ENCODE results near the gene PCP2. TPM values are rescaled to one million over a fixed set of nuclear protein-coding genes. Genes with fewer than 3 reads are reported as not detected.

PCP2 gene
- total RNA-seq, 1 experiment from 2014 or later, result not detected

DNA sequence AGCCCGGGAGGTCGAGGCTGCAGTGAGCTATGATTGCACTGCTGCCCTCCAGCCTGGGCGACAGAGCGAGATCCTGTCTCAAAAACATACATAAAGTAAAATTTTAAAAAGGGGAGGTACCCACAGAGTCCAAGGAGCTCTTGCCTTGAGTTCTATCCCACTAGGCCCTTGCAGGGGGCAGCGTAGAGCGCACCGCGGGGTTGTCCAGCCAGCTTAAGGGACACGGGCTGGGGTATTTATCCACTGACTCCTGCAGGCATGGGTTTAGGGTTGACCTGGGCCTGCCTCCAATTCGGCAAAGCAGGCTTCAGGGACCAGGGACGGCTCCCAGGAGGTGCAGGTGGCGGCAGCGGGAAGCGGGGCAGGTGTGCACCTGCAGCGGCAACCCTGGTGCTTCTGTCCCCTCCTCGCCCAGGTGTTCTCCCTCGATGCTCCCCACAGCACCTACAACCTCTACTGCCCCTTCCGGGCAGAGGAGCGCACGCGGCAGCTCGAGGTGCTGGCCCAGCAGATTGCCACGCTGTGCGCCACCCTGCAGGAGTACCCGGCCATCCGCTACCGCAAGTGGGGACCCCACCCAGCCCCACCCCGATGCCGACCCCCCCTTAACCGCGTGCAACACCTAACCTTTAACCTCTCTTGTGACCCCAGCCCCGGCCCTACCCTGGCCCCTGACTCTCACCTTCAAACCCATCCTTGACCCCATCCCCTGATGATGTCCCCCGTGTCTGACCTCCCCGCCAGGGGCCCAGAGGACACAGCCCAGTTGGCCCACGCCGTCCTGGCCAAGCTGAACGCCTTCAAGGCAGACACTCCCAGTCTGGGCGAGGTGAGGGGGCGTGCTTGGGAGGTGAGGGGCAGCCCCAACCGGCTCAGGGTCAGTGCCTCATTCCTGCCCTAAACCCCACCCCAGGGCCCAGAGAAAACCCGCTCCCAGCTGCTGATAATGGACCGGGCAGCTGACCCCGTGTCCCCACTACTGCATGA is 8.1 kb upstream of the PCP2 start:
- in situ Hi-C loops (cut with HindIII; ENCODE audit: low sequenced_read_pairs), result no loop called here
- DNase-seq (ENCODE audit: low spot score), result no peak

DNA sequence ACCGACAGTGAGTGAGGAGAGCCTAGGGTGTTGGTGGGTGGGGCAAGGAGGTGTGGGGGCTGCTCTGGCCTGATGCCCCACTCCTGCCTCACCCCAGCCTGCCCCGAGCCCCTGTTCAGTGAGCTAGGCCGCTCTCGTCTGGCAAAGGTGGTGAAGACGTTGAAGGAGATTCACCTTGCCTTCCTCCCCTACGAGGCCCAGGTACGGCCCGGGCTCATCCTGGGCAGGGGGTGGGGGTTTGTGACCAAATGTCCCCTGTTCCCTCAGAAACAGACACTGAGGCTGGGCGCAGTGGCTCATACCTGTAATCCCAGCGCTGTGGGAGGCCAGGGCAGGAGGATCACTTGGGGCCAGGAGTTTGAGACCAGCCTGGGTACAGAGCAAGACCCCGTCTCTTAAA is 7.3 kb upstream of the PCP2 start:
- in situ Hi-C loops (cut with HindIII; ENCODE audit: low sequenced_read_pairs), result no loop called here

GRCh38 chr19:7639863-7640348 is 6.4 kb upstream of the PCP2 start:
- DNase-seq (ENCODE audit: low spot score), result no peak
- in situ Hi-C loops (cut with HindIII; ENCODE audit: low sequenced_read_pairs), result no loop called here

More for the DNA sequence above, 7.3 kb upstream of the PCP2 start:
- no peak for DNase-seq (ENCODE audit: low spot score)

- no peak for DNase-seq (ENCODE audit: low spot score)
- in situ Hi-C loops (cut with HindIII; ENCODE audit: low sequenced_read_pairs), result no loop called here
These were observed 5.4 kb upstream of the PCP2 start for GRCh38 chr19:7638802-7639465.

GRCh38 chr19:7637374-7638256 is 4.1 kb upstream of the PCP2 start:
- DNase-seq (ENCODE audit: low spot score), result no peak
- in situ Hi-C loops (cut with HindIII; ENCODE audit: low sequenced_read_pairs), result no loop called here

DNA sequence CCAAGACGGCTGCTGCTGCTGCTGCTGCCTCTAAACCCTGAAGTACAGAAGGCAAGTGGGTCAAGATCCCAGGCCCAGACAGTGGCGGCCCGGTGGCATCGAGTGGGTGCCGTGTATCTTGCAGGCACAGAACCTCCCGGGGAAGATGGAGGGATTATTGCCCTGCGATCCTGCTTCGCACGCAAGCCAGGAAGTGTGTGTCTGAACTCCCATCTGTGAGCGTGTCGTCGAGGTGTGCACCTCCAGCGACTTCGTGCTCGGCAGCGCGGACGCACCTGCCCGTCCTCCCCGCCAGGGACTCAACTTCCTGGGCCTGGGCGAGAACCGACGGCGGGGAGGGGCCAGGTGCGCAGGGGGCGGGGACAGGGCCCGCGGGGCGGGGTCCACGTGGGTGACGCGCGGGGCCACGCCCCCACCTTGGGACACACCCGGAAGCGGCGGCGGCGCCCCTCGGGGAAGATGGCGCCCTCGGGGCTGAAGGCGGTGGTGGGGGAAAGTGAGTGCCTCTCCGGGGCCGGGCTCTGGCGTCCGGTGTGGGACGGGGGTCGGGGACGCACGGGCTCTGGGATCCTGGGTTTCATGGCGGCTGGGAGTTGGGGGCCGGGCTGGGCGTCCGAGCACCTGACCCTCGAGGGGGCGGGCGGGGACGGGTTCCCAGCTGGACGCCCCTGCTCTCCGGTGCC is 3.3 kb upstream of the PCP2 start, which contains the start of gene STXBP2:
STXBP2 (plus strand) TSS at position 420 of the 683 bp plus-strand sequence; CDS start at position 460, 40 bp downstream.
- no peak for DNase-seq (ENCODE audit: low spot score)
- in situ Hi-C loops (cut with HindIII; ENCODE audit: low sequenced_read_pairs), result no loop called here

DNA sequence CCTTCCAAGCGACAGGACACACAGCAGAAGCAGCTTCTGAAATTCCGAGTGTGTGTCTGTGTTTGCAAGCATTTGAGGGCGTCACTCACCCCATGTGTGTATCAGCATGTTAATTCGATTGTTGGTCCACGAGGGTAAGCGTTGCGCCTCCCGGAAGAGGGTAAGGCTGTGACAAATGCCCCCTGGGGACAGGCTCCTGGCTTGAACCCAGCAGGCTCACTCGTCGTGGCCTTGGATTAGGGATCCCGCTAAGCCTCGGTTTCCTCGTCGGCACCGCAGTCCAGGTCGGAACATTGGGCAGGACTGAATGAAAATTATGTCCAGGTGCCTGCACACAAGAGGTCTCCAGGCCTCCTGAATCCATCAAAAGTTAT is 2.8 kb upstream of the PCP2 start:
- in situ Hi-C loops (cut with HindIII; ENCODE audit: low sequenced_read_pairs), result no loop called here
- DNase-seq (ENCODE audit: low spot score), result no peak

DNA sequence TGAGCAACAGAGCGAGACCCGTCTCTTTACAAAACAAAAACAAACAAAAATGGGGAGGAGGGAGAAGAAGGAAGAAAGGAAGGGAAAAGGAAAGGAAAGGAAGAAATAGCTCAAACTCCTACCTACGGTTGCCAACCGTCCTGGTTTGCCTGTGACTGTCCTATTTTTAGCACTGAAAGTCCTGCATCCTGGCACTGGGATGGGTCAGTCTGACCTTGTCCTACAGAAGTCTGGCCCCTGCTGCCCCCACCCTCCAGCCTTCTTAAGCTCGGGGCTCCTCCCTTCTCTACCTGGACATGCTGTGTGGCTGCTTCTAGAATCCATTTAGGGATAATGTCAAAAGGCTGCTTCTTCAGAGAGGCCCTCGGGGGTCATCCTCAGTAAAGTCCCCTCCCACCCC is 2.2 kb upstream of the PCP2 start:
- DNase-seq (ENCODE audit: low spot score), result no peak
- in situ Hi-C loops (cut with HindIII; ENCODE audit: low sequenced_read_pairs), result no loop called here

DNA sequence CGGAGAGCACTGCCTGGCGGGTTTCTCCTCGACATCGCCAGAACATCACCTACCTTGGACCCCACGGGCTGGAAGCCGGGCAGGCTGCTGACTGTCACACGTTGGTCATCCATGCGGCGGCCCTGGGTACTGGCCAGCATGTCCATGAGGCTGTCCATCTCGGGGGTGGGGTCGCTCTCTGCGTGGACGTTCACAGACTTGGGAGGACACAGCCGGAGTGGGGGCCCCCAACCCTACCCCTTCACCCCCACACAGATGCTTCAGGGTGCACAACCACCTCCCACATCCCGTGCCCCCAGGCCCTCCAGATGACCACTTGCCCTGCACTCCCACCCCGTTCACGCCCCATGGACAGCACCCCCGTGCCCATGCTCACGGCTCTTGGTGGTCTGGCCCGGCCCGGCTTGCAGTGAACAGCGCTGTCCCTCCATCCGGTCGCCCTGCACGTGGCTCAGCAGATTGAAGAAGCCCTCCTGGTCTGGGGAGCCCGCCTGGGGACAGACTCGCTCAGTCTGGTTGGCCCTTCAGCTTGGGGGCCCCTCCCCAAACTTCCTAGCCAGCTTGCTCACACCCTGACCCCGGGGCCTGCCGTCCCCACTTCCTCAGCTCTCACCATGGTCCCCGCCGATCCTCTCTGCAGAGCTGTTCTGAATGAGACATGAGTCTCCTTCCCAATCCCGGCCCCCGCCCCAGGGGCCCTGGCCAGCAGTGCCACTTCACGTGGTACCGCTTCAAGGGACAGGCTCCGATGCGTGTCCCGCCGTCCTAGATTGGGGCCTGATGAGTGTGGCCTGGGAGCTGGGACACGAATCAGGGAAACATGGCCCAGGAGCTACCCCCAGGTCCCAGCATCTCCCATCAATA is 947 bp downstream of the PCP2 start:
- DNase-seq (ENCODE audit: low spot score), result no peak
- in situ Hi-C loops (cut with HindIII; ENCODE audit: low sequenced_read_pairs), result no loop called here

GRCh38 chr19:7631577-7631976 is 1.9 kb downstream of the PCP2 start:
- in situ Hi-C loops (cut with HindIII; ENCODE audit: low sequenced_read_pairs), result no loop called here
- no peak for DNase-seq (ENCODE audit: low spot score)

DNA sequence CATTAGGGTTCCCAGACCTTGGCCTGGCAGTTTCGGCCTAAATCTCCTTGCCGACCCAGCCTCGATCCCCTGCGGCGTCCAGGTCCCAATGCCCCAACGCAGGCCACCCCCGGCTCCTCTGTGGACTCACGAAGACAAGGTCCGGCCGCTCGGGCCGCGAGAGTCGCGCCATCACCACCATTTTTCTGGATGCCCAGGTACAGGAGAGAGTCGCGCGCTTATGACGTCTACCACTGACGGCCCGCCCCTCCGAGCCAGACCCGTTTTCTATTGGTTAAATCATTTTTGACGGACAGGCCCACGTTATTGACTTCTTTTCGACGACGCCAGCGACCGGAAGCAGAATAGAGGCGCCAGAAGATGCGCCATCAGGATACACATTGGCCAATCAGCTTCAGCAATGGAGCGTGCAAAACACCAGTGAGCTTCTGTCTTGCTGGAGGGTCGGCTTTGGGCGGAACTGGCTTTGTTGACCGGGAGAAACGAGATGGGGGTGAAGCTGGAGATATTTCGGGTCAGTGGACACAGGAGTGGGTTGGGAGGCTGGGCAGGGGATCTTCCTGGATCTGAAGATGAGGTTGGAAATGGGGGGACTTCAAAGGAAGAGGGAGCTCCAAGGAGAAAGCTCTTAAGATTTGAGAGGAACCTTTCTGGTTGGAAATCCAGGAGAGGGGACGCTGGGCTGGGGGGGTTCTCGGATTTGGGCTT is 4.0 kb downstream of the PCP2 start, which contains the start of the genes PET100 and XAB2:
PET100 (plus strand) TSS at position 447 of the 708 bp plus-strand sequence; CDS start at position 488, 41 bp downstream.
XAB2 (minus strand) TSS at position 199 of the 708 bp plus-strand sequence; CDS start at position 181, 18 bp downstream.
- in situ Hi-C loops (cut with HindIII; ENCODE audit: low sequenced_read_pairs), result no loop called here
- peak; percentile 99 for DNase-seq (ENCODE audit: low spot score)

DNA sequence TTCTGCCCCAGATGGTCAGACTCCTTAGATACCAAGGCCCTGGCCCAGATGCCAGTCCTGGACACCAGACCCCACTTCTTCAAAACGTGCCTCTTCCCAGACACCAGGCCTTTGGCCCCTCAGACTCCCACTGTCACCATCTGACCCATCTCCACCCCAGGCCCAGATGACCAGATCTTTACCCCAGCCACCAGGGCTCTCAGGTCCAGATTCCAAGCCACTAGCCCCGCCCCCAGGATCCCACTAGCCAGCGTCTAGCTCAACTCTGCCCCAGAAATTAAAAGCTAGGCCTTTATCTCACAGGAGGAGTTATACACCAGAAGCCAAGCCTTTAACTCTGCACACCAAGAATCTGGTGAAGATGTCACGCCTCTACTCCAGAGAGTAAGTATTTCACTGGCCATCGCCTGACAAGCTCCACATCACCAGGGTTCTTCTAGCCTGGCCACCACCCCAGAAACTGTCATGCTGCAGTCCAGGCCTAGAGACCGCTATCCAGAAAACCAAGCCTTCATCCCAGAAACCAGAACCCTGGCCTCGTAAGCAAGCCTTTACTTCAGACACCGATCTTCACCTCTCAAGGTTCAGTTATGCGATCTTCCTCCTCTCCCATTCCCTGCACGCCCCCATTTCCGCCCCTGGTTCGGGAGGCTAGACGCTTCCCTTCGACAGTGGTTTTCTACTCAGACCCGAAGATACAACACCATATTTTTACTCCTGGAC is 4.8 kb downstream of the PCP2 start:
- in situ Hi-C loops (cut with HindIII; ENCODE audit: low sequenced_read_pairs), result no loop called here
- no peak for DNase-seq (ENCODE audit: low spot score)

- in situ Hi-C loops (cut with HindIII; ENCODE audit: low sequenced_read_pairs), result no loop called here
These were observed 6.4 kb downstream of the PCP2 start for GRCh38 chr19:7627166-7627565.

DNA sequence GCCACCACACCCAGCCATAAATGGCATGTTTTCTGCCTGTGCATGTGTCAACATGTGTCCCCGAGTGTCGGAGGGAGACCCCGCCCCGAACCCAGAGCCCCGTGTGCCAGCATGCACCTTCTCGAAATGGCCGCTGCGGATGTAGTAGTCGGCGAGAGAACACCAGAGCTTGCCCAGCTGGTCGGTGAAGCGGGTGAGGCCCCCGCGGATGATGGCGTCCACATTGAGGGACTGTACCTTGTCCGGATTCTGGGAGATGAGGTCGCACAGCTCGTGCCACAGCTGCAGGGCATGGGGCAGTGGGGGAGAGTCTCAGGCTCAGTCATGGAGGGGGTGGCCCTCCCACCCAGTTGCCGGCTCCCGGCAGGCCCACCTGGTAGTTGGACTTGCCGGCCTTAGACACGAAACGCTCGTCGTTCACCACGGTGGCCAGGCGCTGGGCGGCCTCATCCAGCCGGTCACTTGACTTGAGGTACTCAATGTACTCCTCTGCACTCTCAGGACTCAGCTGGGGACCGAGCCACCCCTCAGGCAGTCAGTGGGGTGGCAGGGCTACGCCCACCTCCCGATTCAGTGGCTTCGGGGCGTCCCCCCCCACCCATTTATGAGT is 7.7 kb downstream of the PCP2 start:
- in situ Hi-C loops (cut with HindIII; ENCODE audit: low sequenced_read_pairs), result no loop called here
- DNase-seq (ENCODE audit: low spot score), result no peak

More at GRCh38 chr19:7627166-7627565, 6.4 kb downstream of the PCP2 start:
- DNase-seq (ENCODE audit: low spot score), result no peak

GRCh38 chr19:7624810-7625209 is 8.7 kb downstream of the PCP2 start:
- DNase-seq (ENCODE audit: low spot score), result no peak
- in situ Hi-C loops (cut with HindIII; ENCODE audit: low sequenced_read_pairs), result no loop called here

All from G401 (cell line).